ENCODE data around the gene KRT31.
"Not testable (repeated sequence)": the region's sequence is repeated elsewhere in the genome, so short reads cannot be mapped to it uniquely, and the experiment has no call there.

The KRT31 gene

GRCh38 chr17:41402161-41402560, 4.8 kb upstream of the KRT31 start:
- H3K4me3 ChIP-seq (ENCODE audit: low read depth, low read length) = no peak overlapping the region
- DNase-seq (ENCODE audit: low read depth) = no peak
- TF ChIP-seq CTCF (IDR thresholded peaks at IDR 0.05; ENCODE audit: low read depth, low read length, missing control alignments) = no peak

GRCh38 chr17:41396340-41396739, 1.1 kb downstream of the KRT31 start:
- DNase-seq (ENCODE audit: low read depth) = no peak
- H3K4me3 ChIP-seq (ENCODE audit: low read depth, low read length) = no peak overlapping the region

GRCh38 chr17:41395611-41396010, 1.8 kb downstream of the KRT31 start:
- H3K4me3 ChIP-seq (ENCODE audit: low read depth, low read length) = no peak overlapping the region
- no peak for TF ChIP-seq CTCF (IDR thresholded peaks at IDR 0.05; ENCODE audit: low read depth, low read length, missing control alignments)
- no peak for DNase-seq (ENCODE audit: low read depth)

More at GRCh38 chr17:41396340-41396739, 1.1 kb downstream of the KRT31 start:
- no peak for TF ChIP-seq CTCF (IDR thresholded peaks at IDR 0.05; ENCODE audit: low read depth, low read length, missing control alignments)

GRCh38 chr17:41395044-41395443, 2.4 kb downstream of the KRT31 start:
- H3K4me3 ChIP-seq (ENCODE audit: low read depth, low read length); DNase-seq (ENCODE audit: low read depth): not testable (repeated sequence)

GRCh38 chr17:41394254-41394996, 3.0 kb downstream of the KRT31 start:
- no peak overlapping the region for H3K4me3 ChIP-seq (ENCODE audit: low read depth, low read length)
- DNase-seq (ENCODE audit: low read depth) = no peak
- no peak for TF ChIP-seq CTCF (IDR thresholded peaks at IDR 0.05; ENCODE audit: low read depth, low read length, missing control alignments)

GRCh38 chr17:41393826-41394225, 3.6 kb downstream of the KRT31 start:
- no peak overlapping the region for H3K4me3 ChIP-seq (ENCODE audit: low read depth, low read length)
- DNase-seq (ENCODE audit: low read depth) = no peak
- no peak for TF ChIP-seq CTCF (IDR thresholded peaks at IDR 0.05; ENCODE audit: low read depth, low read length, missing control alignments)

GRCh38 chr17:41393294-41393693, 4.1 kb downstream of the KRT31 start:
- no peak overlapping the region for H3K4me3 ChIP-seq (ENCODE audit: low read depth, low read length)
- TF ChIP-seq CTCF (IDR thresholded peaks at IDR 0.05; ENCODE audit: low read depth, low read length, missing control alignments) = no peak
- DNase-seq (ENCODE audit: low read depth) = no peak

All from GM12864 (cell line).